C4-2B (cell line): ENCODE results near the gene RIPOR3.

Source experiments
- CTCF ChIP-seq: fragments of 450-650 bp; conservative IDR thresholded peaks from 2 replicates; pipeline ENCODE4 v1.5.1; 2017; ENCODE audit warnings: mild to moderate bottlenecking
- ZFX ChIP-seq: fragments of 450-650 bp; IDR thresholded peaks from 2 replicates; pipeline ENCODE4 v1.6.1; 2017

GRCh38 chr20:50604451-50604850 lies 86.9 kb downstream of the RIPOR3 start:
- TF ChIP-seq CTCF, result no peak
- TF ChIP-seq ZFX, result no peak
